Stimulated activated CD4-positive, alpha-beta T cell treated with anti-CD3 and anti-CD28 coated beads, Interleukin-1b, Interleukin-23, amount 100 ng/mL, for 24 hours (primary cell): ENCODE measurements around the gene SNCA.

Source experiments
- DNase-seq, 4 experiments: peaks; one replicate each; pipeline ENCODE4 v3.0.0-alpha.2; 2020; ENCODE audit warnings: low read depth in 4 of 4, low spot score in 1 of 4

The SNCA gene

DNA sequence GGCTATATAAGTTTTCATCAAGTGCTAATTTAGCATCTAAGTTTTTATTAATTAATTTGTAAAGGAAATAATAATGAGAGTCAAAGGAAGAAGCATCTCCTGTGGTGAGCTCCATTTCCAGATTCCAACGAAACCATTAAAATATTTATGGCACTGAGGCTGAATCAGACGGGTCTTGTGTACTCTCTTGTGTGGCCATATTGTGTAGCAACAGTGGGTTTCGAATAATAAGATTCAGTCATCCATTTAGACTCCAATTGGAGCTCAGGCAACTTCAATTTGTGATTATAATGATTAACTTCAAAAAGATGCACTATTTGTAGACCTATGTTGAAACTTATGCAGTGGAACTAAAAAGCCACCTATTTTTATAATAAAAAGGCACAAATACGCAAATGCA lies 82.4 kb downstream of the SNCA start:
- DNase-seq: no peak

- no peak for DNase-seq
These were observed 83.3 kb downstream of the SNCA start for GRCh38 chr4:89753601-89754066.

- no peak for DNase-seq
These were observed 83.9 kb downstream of the SNCA start for GRCh38 chr4:89752932-89753598.

DNA sequence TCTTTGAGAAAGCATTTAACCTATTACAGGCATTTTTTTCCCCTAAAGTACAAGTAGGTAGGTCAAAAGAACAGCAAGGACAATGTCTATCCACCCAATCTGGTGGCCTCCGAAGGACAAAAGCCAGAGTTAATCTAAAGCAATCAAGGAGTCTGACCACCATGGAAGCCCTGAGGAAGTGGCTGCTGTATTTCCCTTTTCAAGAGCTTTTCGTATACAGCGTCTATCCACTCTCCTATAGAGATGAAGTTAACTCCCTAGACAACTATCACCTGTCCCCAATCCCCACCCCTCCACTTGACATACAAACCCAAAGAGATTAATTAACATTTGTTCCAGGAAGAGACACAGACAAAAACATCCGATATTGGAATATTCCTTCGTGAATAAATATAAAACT lies 85.5 kb downstream of the SNCA start:
- no peak for DNase-seq

- no peak for DNase-seq
These were observed 90.6 kb downstream of the SNCA start for GRCh38 chr4:89746377-89746776.

DNA sequence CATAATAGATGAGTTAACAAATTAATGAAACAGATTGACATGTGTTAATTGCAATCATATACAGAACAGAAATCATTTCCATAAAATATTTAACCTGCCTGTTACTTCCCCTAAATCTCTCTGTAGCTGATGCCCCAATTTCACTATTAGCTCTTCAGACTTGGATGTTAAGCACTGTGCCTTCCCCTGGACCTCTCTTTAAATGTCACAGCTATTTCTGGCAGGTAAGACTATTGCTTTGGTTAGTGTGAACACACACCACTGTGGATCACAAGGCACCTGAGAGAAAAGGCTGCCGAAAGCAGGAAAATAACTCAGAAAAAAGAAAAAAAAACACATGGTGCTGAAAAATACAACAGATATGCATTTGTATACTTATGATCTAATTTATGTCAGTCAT lies 91.3 kb downstream of the SNCA start:
- no peak for DNase-seq

DNA sequence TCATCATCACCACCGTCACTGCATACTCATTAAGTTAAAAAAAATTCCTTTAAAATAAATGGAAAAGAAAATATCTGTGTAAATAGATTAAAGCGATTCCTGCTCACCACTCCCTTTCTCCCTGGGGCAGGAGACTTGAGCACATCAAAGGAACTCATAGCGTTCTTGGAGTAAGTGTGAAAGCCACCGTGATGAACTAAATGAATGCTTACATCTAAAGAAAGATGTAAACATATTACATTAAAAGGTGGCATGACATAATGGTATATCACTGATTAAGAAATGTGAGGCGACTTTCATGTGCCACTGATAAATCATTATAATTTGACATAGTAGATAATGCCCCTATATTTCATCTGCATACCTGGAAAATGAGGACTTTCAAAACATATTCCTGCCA lies 92.0 kb downstream of the SNCA start:
- no peak for DNase-seq

- no peak for DNase-seq
These were observed 95.2 kb downstream of the SNCA start for GRCh38 chr4:89741768-89742167.

GRCh38 chr4:89739311-89739988 lies 97.5 kb downstream of the SNCA start:
- no peak for DNase-seq

DNA sequence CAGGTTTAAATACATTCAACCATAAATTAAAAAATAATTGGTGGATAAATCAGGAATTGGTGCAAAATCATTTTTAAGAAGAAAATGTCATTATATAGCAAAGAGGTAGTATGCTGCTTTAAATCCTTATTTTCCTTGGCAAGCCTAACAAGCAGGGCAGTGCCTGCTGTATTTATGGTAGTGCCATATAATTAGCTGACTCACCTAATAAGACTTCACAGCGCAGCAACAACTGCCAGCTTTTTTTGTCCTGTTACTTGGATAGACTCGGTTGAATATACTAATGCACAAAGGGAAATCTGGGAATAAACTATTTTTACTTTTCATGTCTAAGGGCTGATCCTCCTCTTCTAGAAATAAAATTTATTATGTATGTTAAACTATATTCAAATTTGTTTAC lies 99.1 kb downstream of the SNCA start:
- no peak for DNase-seq

DNA sequence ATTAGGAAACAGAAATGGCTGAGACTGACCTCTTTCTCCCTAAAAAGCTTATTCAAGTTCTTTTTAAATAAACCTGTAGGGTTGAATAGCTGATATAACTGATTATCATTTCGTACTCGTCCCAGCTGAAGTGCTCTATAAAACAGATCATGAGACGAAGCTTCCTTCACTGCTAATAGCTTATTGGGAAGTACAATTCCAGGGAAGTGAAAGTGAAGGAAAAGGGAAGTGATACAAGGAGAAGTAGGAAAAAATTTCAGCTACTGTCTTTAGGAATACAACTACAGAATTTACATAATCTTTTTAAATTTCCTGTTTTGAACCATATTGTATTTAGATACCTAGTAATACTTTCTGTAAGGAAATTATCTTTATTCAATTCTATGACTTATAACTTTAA lies 103.0 kb downstream of the SNCA start:
- DNase-seq: no peak

DNA sequence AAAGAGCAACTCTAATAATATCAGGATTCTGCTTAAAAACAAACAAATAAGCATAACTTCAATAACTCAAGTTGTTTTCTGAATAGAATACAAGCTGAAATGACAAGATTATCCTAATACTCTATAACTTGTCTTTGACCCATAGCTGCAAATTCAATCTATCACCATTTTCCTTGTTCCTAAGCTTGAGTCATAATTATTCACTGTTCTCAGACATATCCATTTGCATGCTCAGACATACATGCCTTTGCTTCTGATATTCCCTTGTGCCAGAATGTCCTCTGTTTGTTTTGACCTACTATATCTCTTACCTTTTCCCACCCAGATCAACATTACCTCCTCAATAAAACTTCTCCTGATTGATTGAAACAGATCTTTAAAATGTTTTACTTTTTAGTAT lies 109.7 kb downstream of the SNCA start:
- no peak for DNase-seq

GRCh38 chr4:89725268-89725667 lies 111.7 kb downstream of the SNCA start:
- no peak for DNase-seq

DNA sequence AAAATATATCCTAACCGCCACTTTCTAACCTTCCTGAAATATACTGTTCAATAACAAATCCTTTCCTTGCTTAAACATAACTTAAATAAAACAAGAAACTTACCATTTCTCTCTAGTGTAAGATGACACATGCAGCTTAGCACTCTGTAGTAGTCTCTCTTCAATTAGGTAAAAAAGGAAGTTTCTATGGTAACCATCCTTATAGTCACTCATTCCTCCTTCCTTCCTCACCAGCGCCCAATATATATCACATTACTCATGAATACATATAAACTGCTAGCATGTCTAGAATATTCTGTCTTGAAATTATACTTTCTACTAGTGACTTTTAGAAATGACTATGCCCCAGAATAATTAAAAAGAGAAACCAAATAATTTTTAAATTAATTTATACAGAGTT lies 112.2 kb downstream of the SNCA start:
- DNase-seq: no peak

- no peak for DNase-seq
These were observed 113.9 kb downstream of the SNCA start for GRCh38 chr4:89723096-89723495.

GRCh38 chr4:89722517-89722916 lies 114.4 kb downstream of the SNCA start:
- no peak for DNase-seq

- no peak for DNase-seq
These were observed 116.0 kb downstream of the SNCA start for GRCh38 chr4:89720981-89721380.

DNA sequence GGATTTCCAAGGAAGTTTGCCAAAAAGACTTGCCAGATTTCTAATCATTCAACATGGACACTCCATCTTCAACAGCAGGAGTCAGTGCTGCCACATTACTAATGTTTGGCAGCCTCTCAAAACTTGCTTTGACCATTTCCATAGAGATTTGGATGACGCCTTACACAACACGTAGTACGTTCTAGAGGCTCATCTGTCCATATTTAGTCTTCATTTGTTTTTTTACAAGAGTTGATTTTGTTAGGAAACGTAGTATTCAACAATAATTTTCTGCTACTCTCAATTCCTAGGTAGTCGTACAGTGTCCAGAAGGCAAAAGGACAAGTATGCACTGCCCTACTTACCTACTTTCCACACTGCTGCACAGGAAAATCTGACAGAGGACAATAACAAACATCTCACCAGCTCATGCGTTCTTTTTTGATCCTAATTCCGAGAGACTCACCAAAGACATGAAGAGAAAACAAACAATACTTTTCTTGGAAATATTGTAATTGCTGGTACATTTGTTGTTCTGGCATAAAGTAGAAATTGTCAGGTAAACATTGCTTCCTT lies 117.3 kb downstream of the SNCA start:
- no peak for DNase-seq

GRCh38 chr4:89716893-89717292 lies 120.1 kb downstream of the SNCA start:
- no peak for DNase-seq

DNA sequence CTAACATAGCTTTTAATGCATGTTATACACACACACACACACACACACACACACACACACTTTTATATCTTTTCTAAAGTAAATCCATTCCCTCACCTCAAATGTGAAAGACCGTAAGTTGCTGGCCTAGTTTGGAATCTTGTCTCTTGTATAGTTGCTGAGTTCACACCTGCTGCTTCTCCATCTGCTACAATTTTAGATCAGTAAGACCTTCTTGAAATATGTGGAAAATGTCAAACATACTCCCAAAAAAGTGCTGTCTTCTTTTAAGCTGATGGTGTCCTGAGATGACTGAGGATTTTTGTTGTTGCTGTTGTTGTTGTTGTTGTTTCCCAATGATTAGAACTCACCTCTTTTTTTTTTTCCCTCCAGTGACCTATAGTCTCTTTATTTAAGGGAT lies 121.3 kb downstream of the SNCA start:
- DNase-seq: no peak

GRCh38 chr4:89712827-89713226 lies 124.1 kb downstream of the SNCA start:
- no peak for DNase-seq

- no peak for DNase-seq
These were observed 124.8 kb downstream of the SNCA start for GRCh38 chr4:89712141-89712540.
